NOMO-1 (cell line): ENCODE measurements around the gene SLC35F1.
"Not testable (repeated sequence)": the region's sequence is repeated elsewhere in the genome, so short reads cannot be mapped to it uniquely, and the experiment has no call there.

Experiments
- DNase-seq, 2 experiments: peaks; one replicate each; lab custom pipeline; 2025; ENCODE audit not compliant: unreplicated experiment in 2 of 2; lab: John Stamatoyannopoulos, UW

The SLC35F1 gene

GRCh38 chr6:117924690-117925089, 17.6 kb downstream of the SLC35F1 start:
- DNase-seq: no peak

- no peak for DNase-seq
Observed at GRCh38 chr6:117927866-117928265, 20.8 kb downstream of the SLC35F1 start.

- peak; percentile 56 to 73 for DNase-seq
Observed at GRCh38 chr6:117928833-117929232, 21.8 kb downstream of the SLC35F1 start.

- DNase-seq: no peak
Observed at GRCh38 chr6:117929501-117929900, 22.4 kb downstream of the SLC35F1 start.

GRCh38 chr6:117930645-117931044, 23.6 kb downstream of the SLC35F1 start:
- no peak for DNase-seq

GRCh38 chr6:117932001-117932400, 24.9 kb downstream of the SLC35F1 start:
- no peak for DNase-seq

GRCh38 chr6:117932676-117933075, 25.6 kb downstream of the SLC35F1 start:
- DNase-seq: no peak

- no peak for DNase-seq
Observed at GRCh38 chr6:117933471-117933870, 26.4 kb downstream of the SLC35F1 start.

GRCh38 chr6:117938311-117938995, 31.4 kb downstream of the SLC35F1 start:
- no peak for DNase-seq

- DNase-seq: no peak
Observed at GRCh38 chr6:117947234-117947633, 40.2 kb downstream of the SLC35F1 start.

- no peak for DNase-seq
Observed at GRCh38 chr6:117951783-117952182, 44.7 kb downstream of the SLC35F1 start.

GRCh38 chr6:117955684-117956256, 48.7 kb downstream of the SLC35F1 start:
- peak in 1 of 2 experiments; percentile 58 for DNase-seq

- DNase-seq: no peak
Observed at GRCh38 chr6:117956386-117956785, 49.3 kb downstream of the SLC35F1 start.

GRCh38 chr6:117958536-117958935, 51.5 kb downstream of the SLC35F1 start:
- DNase-seq: no peak

- no peak for DNase-seq
Observed at GRCh38 chr6:117960877-117961276, 53.8 kb downstream of the SLC35F1 start.

- no peak for DNase-seq
Observed at GRCh38 chr6:117961301-117961700, 54.2 kb downstream of the SLC35F1 start.

GRCh38 chr6:117965763-117966162, 58.7 kb downstream of the SLC35F1 start:
- DNase-seq: not testable (repeated sequence)

- no peak for DNase-seq
Observed at GRCh38 chr6:117971637-117972036, 64.6 kb downstream of the SLC35F1 start.

GRCh38 chr6:117974914-117975627, 68.0 kb downstream of the SLC35F1 start:
- no peak for DNase-seq

GRCh38 chr6:117976030-117976651, 69.1 kb downstream of the SLC35F1 start:
- DNase-seq: peak; percentile 19 to 35

GRCh38 chr6:117985916-117986315, 78.9 kb downstream of the SLC35F1 start:
- DNase-seq: no peak
